Activated CD4-positive, alpha-beta T cell treated with anti-CD3 and anti-CD28 coated beads, Interleukin-2, amount 50 U/mL, for 16 hours (primary cell): ENCODE data around the gene ZFYVE28.
"Not testable (repeated sequence)": the region's sequence is repeated elsewhere in the genome, so short reads cannot be mapped to it uniquely, and the experiment has no call there.

ENCODE experiments used
- DNase-seq: peaks from one replicate; pipeline ENCODE4 v3.0.0-alpha.2; 2020

ZFYVE28 gene

GRCh38 chr4:2445571-2445970 is 27.1 kb upstream of the ZFYVE28 start:
- no peak for DNase-seq

DNA sequence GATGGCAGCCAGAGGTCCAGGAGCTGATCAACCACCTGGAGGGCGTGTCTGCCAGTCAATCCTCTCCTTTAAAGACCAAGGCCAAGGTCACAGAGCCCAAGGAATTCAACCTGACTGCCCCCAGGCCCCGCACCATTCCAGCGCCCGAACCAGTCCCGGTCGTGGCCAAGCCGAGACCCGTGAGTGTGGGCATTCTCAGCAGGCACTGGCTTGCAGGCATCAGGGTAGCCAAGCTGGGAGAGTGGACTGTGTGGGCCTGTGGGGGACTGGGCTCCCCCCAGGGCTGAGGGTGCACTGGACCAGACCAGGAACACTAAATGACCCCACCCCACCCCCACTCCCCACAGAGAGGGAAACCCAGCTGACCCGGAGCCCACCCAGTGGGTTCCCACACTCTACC is 26.7 kb upstream of the ZFYVE28 start:
- no peak for DNase-seq

- DNase-seq: no peak
These were observed 25.7 kb upstream of the ZFYVE28 start for GRCh38 chr4:2443956-2444740.

- DNase-seq: no peak
These were observed 24.8 kb upstream of the ZFYVE28 start for GRCh38 chr4:2443061-2443730.

DNA sequence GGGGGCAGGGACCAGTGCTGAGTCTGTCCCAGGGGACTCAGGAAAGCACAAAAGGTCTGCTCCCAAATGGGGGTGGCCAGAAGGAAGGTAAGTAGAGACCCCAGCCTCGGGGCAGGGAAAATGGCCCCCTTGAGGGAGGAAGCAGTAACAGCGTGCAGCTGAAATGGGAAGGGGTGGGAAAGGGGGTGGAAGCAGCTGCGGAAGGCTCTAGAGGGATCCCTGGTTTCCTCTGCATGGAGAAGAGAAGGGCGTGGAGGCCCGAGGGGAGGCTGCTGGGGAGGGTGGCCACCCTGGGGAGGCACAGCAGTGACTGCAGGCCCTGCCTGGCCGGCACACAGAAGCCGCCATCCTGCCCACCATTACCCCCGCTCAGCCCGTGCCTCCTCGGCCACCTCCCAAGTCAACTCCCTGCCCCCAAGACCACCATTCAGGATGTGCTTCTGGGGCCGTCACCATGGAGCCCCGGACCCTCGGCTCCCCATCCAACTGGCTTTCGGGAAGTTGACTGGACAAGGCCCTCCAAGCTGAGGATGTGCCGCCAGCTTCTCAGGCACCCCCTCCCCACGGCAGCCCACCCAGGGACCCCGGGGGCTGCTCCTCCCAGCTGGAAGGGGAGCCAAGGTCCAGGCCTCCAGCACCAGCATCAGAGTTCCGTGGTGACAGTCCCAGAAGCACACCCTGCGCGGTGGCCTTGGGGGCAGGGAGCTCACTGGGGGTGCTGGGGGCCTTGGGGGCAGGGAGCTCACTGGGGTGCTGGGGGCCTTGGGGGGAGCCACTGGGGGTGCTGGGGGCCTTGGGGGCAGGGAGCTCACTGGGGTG is 23.9 kb upstream of the ZFYVE28 start:
- no peak for DNase-seq

- DNase-seq: peak; percentile 86
These were observed 23.1 kb upstream of the ZFYVE28 start for GRCh38 chr4:2441393-2442174.

DNA sequence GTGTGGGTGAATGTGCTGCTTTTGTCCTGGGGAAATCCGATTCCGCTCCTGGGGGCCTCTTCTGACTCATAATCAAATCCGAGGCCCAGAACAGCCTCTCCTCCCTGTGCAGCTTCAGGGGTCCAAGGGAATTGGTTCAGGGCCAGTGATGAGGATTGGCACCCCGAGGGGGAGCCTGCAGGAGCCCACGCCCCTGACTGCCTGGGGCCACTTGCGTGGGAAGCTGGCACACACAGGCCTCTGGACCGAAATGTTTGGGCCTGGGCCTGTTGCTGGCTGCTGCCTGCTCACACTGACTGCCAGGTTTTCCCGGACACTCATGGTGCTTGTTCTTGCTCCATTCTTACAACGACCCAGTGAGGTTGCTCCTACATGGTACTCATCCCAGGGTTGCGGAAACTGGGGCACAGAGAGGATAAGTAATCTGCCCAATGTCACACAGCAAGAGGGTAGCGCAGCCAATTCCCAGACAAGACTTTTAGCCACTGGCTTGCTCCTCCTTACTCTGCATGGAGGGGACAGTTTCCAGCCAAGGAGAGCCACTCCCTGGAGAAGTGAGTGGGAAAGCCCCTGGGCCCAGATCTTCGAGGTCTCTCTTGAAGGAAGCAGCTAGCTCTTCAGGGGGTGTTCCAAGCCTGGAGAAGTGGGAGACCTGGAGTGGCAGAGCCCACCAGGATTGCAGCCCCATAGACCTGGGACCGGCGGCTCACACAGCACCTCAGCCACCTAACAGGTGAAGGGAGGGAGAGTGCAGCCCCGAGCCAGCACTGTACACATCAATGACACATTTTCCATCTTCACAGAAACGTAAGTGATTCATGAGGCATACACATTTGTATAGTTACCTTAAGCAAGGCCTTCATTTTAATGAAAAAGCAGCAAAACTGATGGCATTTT is 20.6 kb upstream of the ZFYVE28 start:
- DNase-seq: no peak

DNA sequence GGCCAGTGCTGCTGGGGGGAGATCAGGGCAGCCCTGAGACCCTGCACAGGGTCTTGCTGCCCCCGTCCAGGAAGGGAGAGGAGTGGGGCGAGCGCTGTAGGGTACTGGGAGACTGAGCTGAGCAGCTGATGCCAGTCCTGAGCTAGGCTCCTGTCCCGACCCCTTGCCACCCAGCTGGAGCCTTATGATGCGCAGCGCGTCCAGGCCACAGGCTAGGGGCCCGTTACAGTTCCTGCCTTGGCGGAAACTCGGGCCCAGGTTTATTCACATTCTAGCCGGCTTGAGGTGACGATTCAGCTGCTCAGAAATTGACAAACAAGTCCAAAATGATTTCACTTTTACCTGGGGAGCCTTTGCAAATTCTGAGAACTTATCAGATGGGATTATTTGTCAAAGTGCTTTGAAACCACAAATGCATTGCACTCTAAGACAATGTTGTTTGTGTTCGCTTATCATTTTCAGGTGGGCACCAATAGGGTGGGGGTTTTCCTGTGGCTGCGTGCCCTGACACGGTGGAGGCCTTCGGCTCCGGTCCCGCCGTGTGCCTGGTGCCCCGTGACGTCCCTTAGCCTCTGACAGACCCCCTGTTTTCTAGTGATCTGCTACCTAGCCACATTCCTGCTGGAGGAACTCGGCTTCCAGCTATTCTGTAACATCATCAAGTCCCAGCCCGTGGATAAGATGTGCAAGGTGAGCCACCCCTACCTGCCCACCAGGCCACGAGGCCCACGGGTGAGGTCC is 19.2 kb upstream of the ZFYVE28 start:
- no peak for DNase-seq

DNA sequence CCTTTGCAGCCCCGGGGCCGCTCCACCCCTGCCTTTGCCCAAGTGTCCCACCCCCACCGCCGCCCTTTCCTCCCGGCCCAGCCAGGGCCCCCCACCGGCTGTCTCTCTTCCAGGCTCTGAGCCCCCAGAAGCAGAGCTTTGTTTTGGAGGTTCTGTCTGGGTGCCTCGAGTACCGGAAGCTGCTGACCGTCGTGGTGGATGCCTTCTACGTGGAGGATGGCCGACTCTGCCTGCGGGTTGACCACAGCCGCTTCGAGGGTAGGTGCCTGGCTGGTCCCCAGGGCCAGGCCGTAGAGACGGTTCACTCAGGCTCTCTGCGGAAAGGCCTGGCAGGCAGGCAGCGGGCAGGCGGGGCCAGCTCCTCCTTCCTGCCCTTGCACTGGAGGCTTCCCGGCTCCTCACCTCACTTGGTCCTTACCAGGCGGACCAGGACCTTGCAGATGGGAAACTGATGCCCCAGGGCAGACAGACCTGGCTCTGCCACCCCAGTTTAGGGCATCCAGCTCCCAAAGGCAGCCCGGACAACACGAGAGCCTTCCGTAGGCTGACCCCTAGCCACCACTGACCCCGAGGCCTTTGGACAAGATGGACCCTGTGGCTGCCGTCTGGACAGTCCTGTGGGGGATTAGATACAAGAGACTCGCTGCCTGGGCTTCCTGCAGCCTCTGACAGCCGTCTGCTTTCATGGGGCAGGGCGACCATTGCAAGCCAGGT is 18.5 kb upstream of the ZFYVE28 start:
- no peak for DNase-seq

GRCh38 chr4:2436301-2436700 is 17.9 kb upstream of the ZFYVE28 start:
- no peak for DNase-seq

DNA sequence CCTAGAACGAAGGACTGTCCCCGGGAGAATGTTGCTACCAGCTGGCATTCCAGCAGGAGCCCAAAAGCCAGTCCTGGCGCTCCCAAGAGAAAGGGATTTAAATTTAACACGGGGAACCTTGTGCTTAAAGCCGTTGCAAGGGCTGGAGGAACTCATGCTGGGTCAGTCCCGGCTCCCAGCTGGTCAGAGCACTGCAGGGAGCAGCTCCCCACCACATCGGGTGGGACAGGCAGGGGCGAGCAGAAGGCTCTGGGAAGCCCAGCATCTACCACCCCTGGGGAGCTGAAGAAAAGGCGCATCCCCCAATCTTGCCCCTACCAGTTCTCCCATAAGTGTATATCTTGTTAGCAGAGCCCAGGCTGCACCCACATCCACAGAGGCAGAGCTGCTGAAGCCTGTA is 16.0 kb upstream of the ZFYVE28 start:
- DNase-seq: no peak

DNA sequence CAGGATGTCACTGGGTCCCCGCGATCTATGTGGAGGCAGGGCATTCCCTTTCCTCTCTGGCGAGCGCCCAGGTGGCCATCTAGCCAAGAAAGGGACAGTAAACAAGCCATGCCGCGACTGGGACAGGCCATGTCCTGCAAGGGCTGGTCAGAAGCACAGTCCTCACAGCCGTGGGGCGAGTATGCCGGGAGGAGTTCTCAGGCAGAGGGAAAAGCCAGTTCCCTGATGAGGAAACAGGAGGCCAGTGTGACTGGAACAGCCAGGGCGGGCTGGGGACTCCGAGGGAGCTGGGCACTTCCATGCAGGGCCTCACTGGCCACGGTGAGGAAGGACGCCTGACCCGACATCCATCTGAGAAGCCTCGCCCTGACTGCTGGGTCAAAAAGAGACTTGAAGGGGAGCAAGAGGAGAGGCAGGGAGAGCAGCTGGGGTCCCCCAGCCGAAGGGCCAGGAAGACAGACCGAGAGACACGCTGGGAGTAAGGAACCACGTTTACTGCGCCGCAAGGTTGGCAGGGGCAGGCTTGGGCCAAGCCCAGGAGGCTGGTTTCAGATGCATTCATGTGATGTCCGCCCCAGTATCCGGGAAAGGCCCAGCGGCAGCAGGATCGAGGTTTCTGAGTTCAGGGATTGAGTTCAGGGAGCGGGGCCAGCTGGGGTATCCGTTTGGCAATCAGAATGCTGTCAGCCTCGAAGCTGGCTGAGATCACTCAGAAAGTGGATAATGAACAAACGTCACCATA is 15.3 kb upstream of the ZFYVE28 start:
- no peak for DNase-seq

- no peak for DNase-seq
These were observed 14.6 kb upstream of the ZFYVE28 start for GRCh38 chr4:2432991-2433530.

- DNase-seq: no peak
These were observed 13.6 kb upstream of the ZFYVE28 start for GRCh38 chr4:2432004-2432403.

DNA sequence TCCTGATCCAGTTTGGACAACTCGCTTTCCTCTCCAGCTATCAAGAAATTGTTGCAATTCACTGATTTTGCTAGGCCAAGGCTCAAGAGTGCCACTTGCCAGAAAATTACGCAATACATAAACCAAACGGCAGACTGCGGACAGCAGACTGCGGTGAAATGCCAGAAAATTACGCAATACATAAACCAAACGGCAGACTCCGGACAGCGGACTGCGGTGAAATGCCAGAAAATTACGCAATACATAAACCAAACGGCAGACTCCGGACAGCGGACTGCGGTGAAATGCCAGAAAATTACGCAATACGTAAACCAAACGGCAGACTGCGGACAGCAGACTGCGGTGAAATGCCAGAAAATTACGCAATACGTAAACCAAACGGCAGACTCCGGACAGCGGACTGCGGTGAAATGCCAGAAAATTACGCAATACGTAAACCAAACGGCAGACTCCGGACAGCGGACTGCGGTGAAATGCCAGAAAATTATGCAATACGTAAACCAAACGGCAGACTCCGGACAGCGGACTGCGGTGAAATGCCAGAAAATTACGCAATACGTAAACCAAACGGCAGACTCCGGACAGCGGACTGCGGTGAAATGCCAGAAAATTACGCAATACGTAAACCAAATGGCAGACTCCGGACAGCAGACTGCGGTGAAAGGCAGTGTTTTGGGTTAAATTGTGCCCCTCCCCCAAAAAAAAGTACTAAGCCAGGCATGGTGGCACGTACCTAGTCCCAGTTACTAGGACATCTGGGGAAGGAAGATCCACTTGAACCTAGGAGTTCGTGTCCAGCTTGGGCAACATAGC is 11.7 kb upstream of the ZFYVE28 start:
- not testable (repeated sequence) for DNase-seq

- no peak for DNase-seq
These were observed 10.2 kb upstream of the ZFYVE28 start for GRCh38 chr4:2428496-2429213.
